ENCODE results near the gene TP63. TPM values are rescaled to one million over a fixed set of nuclear protein-coding genes. Genes with fewer than 3 reads are reported as not detected.

The TP63 gene
- total RNA-seq, 1 donor from 2014 or later = 0.41 TPM

DNA sequence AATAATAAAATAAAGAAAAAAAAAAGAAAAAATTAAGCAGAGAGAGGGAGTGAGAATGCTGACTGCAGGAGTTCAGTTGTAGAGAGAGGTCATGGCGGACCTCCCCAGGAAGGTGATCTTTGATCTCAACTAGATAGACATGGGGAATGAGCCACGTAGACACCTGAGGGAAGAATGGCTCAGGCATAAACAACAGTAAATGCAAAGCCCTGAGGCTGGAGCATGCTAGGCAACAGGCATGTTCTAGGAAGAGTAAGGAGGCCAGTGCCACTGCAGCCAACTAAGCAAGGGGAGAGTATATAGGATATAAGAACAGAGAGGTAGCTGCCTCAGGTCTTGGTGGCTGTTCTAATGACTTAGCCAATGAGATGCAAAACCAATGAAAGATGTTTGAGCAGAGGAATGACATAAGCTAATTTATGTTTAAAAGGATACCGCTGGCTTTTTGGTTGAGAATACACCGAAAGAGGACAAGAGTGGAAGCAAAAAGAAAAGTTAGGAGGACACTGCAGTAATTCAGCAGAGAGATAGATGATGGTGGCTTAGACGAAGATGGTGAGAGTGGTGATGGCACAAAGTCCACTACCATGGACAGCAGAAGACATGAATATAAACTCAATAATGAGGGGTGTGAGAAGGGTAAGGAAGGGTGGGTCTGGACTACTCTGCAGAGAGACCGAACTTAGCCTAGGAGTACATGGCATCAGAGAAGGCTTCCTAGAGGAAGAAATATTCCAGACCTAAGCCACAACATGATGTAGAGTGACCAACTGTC lies 314.9 kb downstream of the TP63 start:
- FAIRE-seq (no peak), DNase-seq (ENCODE audit: low spot score in 2 of 2) (no peak)

Small RNA genes lying within 50 kb of the gene (small RNA-seq; reads per million reads assigned to genes)
- gene AC078809.1 (not detected), gene MIR944 (not detected)

Measured in frontal cortex (tissue), 4 donors.